ENCODE data around the gene CRYGS.
"Not testable (repeated sequence)": the region's sequence is repeated elsewhere in the genome, so short reads cannot be mapped to it uniquely, and the experiment has no call there.

Gene CRYGS

GRCh38 chr3:186519021-186519658 lies 25.0 kb downstream of the CRYGS start:
- no peak for DNase-seq (ENCODE audit: low spot score)

- DNase-seq (ENCODE audit: low spot score) = no peak
Measured at GRCh38 chr3:186517218-186517617, 27.0 kb downstream of the CRYGS start.

GRCh38 chr3:186516646-186517045 lies 27.5 kb downstream of the CRYGS start:
- no peak for DNase-seq (ENCODE audit: low spot score)

GRCh38 chr3:186515125-186515524 lies 29.1 kb downstream of the CRYGS start:
- no peak for DNase-seq (ENCODE audit: low spot score)

GRCh38 chr3:186514296-186515002 lies 29.7 kb downstream of the CRYGS start:
- DNase-seq (ENCODE audit: low spot score) = no peak

- DNase-seq (ENCODE audit: low spot score) = no peak
Measured at GRCh38 chr3:186513386-186513785, 30.8 kb downstream of the CRYGS start.

GRCh38 chr3:186512570-186513302 lies 31.4 kb downstream of the CRYGS start:
- no peak for DNase-seq (ENCODE audit: low spot score)

- DNase-seq (ENCODE audit: low spot score) = no peak
Measured at GRCh38 chr3:186511702-186512101, 32.5 kb downstream of the CRYGS start.

GRCh38 chr3:186511245-186511644 lies 32.9 kb downstream of the CRYGS start:
- no peak for DNase-seq (ENCODE audit: low spot score)

- DNase-seq (ENCODE audit: low spot score) = no peak
Measured at GRCh38 chr3:186510374-186511079, 33.7 kb downstream of the CRYGS start.

GRCh38 chr3:186509423-186509822 lies 34.8 kb downstream of the CRYGS start:
- no peak for DNase-seq (ENCODE audit: low spot score)

GRCh38 chr3:186506857-186507256 lies 37.3 kb downstream of the CRYGS start:
- no peak for DNase-seq (ENCODE audit: low spot score)

GRCh38 chr3:186506191-186506739 lies 37.9 kb downstream of the CRYGS start:
- no peak for DNase-seq (ENCODE audit: low spot score)

- no peak for DNase-seq (ENCODE audit: low spot score)
Measured at GRCh38 chr3:186502966-186503712, 41.0 kb downstream of the CRYGS start.

GRCh38 chr3:186502138-186502948 lies 41.8 kb downstream of the CRYGS start:
- DNase-seq (ENCODE audit: low spot score) = no peak

- DNase-seq (ENCODE audit: low spot score) = not testable (repeated sequence)
Measured at GRCh38 chr3:186499949-186500348, 44.2 kb downstream of the CRYGS start.

GRCh38 chr3:186498022-186498421 lies 46.2 kb downstream of the CRYGS start:
- not testable (repeated sequence) for DNase-seq (ENCODE audit: low spot score)

- DNase-seq (ENCODE audit: low spot score) = no peak
Measured at GRCh38 chr3:186497608-186498007, 46.6 kb downstream of the CRYGS start.

GRCh38 chr3:186496635-186497034 lies 47.5 kb downstream of the CRYGS start:
- DNase-seq (ENCODE audit: low spot score) = no peak

- DNase-seq (ENCODE audit: low spot score) = no peak
Measured at GRCh38 chr3:186496016-186496415, 48.2 kb downstream of the CRYGS start.

Data from hematopoietic multipotent progenitor cell treated with erythropoietin and hydrocortisone succinate and interleukin-3 and kit ligand, for 17 days (in vitro differentiated cells).